Upper lobe of left lung (tissue), 6 donors: ENCODE results near the gene PRKAR1A. TPM values are rescaled to one million over a fixed set of nuclear protein-coding genes. Genes with fewer than 3 reads are reported as not detected.
"Not testable (repeated sequence)": the region's sequence is repeated elsewhere in the genome, so short reads cannot be mapped to it uniquely, and the experiment has no call there.

Experiments used
- ATAC-seq, 2 donors: fragments of 200-7000 bp; cut with Tn5 transposase; one replicate each; pipeline ENCODE4 v1.9.1; 2022; ENCODE audit warnings: mild to moderate bottlenecking in 2 of 2, moderate library complexity in 2 of 2; ENCODE audit not compliant: low FRiP score in 2 of 2
- DNase-seq, 2 donors: peaks; one replicate each; pipeline ENCODE4 v3.0.0-alpha.2; 2019 to 2020
- H3K27ac ChIP-seq, 4 donors: fragments of 200-600 bp; sonication (generic); one replicate each; pipeline ENCODE4 v1.5.1; 2016 to 2019
- H3K27me3 ChIP-seq, 4 donors: fragments of 200-600 bp; sonication (generic); one replicate each; pipeline ENCODE4 v1.5.1; 2017 to 2019
- H3K36me3 ChIP-seq, 4 donors: fragments of 200-600 bp; sonication (generic); one replicate each; pipeline ENCODE4 v1.5.1; 2016 to 2019
- H3K4me1 ChIP-seq, 4 donors: fragments of 200-600 bp; sonication (generic); one replicate each; pipeline ENCODE4 v1.5.1; 2018 to 2019
- H3K4me3 ChIP-seq, 4 donors: fragments of 200-600 bp; sonication (generic); one replicate each; pipeline ENCODE4 v1.5.1; 2017 to 2019; ENCODE audit warnings: mild to moderate bottlenecking in 2 of 4, moderate library complexity in 1 of 4
- H3K9me3 ChIP-seq, 4 donors: fragments of 200-600 bp; sonication (generic); one replicate each; pipeline ENCODE4 v1.5.1; 2018 to 2019
- EP300 ChIP-seq, 4 donors: sonication (generic); formaldehyde crosslinking; IDR thresholded peaks; one replicate each; pipeline ENCODE4 v1.5.1; 2017; ENCODE audit warnings: antibody characterized with exemption in 4 of 4, control low read depth in 2 of 4
- POLR2A ChIP-seq, 4 donors: fragments of 450-650 bp; IDR thresholded peaks; one replicate each; pipeline ENCODE4 v1.5.1; 2016 to 2017; ENCODE audit warnings: antibody characterized with exemption in 4 of 4, mild to moderate bottlenecking in 2 of 4
- POLR2AphosphoS5 ChIP-seq, 2 donors: sonication (generic); formaldehyde crosslinking; IDR thresholded peaks; one replicate each; pipeline ENCODE4 v1.5.1; 2017; ENCODE audit warnings: antibody characterized with exemption in 2 of 2
- WGBS, 2 donors: methylation state at CpG; one replicate each; pipeline ENCODE4 v1.1.5; 2017 to 2018; 5-methylcytosine and 5-hydroxymethylcytosine counted together
- total RNA-seq, 6 donors: library from RNA; depleted of rRNA in 4 of 6; stranded (reverse); fragments of >200 nt in 4 of 6; gene quantifications; one replicate each; pipeline versions ENCODE4 v1.1.0 to v1.2.1, GENCODE V29; 2016 to 2021
- TF ChIP-seq, protein P1 (sequence below), 6 experiments: fragments of 450-650 bp in 4 of 6; fragments of 200-600 bp in 2 of 6; sonication (generic) in 2 of 6; IDR thresholded peaks; one replicate each; pipeline ENCODE4 v1.5.1; 2016 to 2019; ENCODE audit warnings: antibody characterized with exemption in 6 of 6
- donor health status: DM: no; HTN: no; CAD: no; lungs with moderate emphysema.
- donor health status: DM: no; HTN: yes; CAD: no; lungs with severe emphysema.

PRKAR1A gene
- total RNA-seq, 6 donors from 2014 or later = 161 to 490 (median 396) TPM

DNA sequence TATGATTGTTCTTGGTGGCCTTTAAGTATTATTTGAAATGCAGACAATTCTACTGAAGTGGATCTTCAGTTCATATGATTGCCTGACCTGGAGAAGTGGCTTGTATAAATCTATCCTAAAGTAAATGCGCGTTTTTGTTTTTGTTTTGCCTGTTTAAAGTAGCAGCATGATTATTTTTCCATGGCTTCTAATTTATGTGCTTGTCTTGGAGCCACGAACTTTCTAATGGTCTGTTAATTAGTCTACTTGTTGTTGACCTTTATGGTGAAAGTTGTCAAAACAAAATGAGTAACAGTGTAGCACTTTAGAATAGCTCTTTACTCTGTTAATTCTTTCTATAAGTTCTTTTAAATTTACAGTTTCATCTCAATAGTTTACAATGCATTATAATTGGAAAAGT, 1.7 kb downstream of the PRKAR1A start:
- DNase-seq (no peak), ATAC-seq (no peak)
- Histone ChIP-seq H3K36me3 (peaks cover 3 to 39% (median 16%) of the 10 kb centered on the region in 4 donors), H3K9me3 (no peaks in the 10 kb centered on the region), H3K4me3 (peak overlapping the region; percentile 8 to 88 (median 70)), H3K27me3 (no peaks in the 10 kb centered on the region), H3K27ac (peak overlapping the region; percentile 97 to 100 (median 98)), H3K4me1 (peaks cover 38 to 66% (median 43%) of the 10 kb centered on the region in 4 donors)
- TF ChIP-seq POLR2AphosphoS5 (IDR thresholded peaks at IDR 0.05) (no peak), EP300 (IDR thresholded peaks at IDR 0.05) (no peak), POLR2A (IDR thresholded peaks at IDR 0.05) (no peak)
- TF ChIP-seq, protein P1, sequence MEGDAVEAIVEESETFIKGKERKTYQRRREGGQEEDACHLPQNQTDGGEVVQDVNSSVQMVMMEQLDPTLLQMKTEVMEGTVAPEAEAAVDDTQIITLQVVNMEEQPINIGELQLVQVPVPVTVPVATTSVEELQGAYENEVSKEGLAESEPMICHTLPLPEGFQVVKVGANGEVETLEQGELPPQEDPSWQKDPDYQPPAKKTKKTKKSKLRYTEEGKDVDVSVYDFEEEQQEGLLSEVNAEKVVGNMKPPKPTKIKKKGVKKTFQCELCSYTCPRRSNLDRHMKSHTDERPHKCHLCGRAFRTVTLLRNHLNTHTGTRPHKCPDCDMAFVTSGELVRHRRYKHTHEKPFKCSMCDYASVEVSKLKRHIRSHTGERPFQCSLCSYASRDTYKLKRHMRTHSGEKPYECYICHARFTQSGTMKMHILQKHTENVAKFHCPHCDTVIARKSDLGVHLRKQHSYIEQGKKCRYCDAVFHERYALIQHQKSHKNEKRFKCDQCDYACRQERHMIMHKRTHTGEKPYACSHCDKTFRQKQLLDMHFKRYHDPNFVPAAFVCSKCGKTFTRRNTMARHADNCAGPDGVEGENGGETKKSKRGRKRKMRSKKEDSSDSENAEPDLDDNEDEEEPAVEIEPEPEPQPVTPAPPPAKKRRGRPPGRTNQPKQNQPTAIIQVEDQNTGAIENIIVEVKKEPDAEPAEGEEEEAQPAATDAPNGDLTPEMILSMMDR (IDR thresholded peaks at IDR 0.05) = no peak
- WGBS, 2 donors = 9 to 19% methylated on average over 3 of the region's 3 CpGs

DNA sequence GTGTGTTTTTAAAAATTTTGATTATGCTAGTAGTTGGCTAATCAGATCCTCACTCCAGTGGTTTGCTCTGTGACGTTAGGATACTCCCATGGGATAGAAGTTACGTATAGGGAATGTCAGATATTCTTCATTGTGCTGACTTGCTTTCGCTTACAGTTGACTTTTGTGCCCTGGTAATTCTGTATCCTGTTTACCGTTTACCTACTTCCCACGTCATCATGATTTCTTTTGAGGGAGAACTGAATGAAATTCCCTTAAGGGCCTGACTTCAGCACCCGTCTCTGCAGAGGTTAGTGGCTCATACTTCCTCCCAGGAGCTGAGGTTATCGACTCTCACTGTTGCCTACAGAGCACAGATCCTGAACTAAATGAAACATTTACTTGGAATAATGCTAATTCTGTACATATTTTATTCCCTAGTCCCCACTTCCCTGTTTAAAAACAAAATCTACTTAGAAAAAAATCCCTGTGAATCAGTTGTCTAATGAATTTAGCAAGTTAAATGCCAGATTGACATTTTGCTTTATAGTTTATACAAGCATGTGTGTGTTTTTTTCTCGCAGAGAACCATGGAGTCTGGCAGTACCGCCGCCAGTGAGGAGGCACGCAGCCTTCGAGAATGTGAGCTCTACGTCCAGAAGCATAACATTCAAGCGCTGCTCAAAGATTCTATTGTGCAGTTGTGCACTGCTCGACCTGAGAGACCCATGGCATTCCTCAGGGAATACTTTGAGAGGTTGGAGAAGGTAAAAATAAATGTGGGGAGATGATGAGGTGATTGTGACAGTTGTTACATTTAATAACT, 2.8 kb downstream of the PRKAR1A start:
- WGBS, 2 donors = 30 to 31% methylated on average over 15 of the region's 15 CpGs
- Histone ChIP-seq H3K27me3 (no peaks in the 10 kb centered on the region), H3K36me3 (peaks cover 3 to 50% (median 16%) of the 10 kb centered on the region in 4 donors), H3K9me3 (no peaks in the 10 kb centered on the region), H3K4me3 (peak overlapping the region; percentile 1 to 88 (median 70)), H3K27ac (peak overlapping the region; percentile 97 to 100 (median 98)), H3K4me1 (peaks cover 32 to 62% (median 36%) of the 10 kb centered on the region in 4 donors)
- DNase-seq (peak in 1 of 2 donors; percentile 3), ATAC-seq (no peak)
- peak in 1 of 4 donors; percentile 23 for TF ChIP-seq POLR2A (IDR thresholded peaks at IDR 0.05)
- no peak for TF ChIP-seq EP300 (IDR thresholded peaks at IDR 0.05)

DNA sequence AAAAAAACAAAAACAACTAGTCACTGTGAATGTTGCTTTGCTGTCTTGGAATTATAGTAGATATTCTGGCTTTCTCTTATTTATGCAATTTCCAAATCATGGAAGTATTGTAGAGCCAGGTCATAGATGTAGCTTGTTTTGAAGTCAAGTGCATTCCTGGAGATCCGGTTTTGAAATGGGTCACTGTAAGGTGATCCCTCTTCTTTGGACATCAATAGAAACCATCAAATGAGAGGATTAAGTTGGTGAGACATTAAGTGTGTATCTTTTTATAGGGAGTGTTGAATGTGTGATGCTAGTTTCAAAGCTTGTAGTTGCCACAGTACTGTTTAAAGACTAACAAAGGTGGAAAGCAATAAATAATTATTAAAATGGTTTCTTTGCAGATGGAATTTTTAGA, 4.5 kb downstream of the PRKAR1A start:
- TF ChIP-seq, protein P1 (IDR thresholded peaks at IDR 0.05) = no peak
- no peak for TF ChIP-seq POLR2AphosphoS5 (IDR thresholded peaks at IDR 0.05)
- TF ChIP-seq POLR2A (IDR thresholded peaks at IDR 0.05) = no peak
- no peak for TF ChIP-seq EP300 (IDR thresholded peaks at IDR 0.05)
- no peak for DNase-seq
- Histone ChIP-seq H3K27ac (no peak overlapping the region), H3K27me3 (no peaks in the 10 kb centered on the region), H3K4me3 (no peak overlapping the region), H3K36me3 (peaks cover 3 to 50% (median 16%) of the 10 kb centered on the region in 4 donors), H3K4me1 (peaks cover 26 to 58% (median 31%) of the 10 kb centered on the region in 4 donors), H3K9me3 (no peaks in the 10 kb centered on the region)
- 70% methylated on average over 1 of the region's 1 CpG for WGBS, 2 donors
- no peak for ATAC-seq

DNA sequence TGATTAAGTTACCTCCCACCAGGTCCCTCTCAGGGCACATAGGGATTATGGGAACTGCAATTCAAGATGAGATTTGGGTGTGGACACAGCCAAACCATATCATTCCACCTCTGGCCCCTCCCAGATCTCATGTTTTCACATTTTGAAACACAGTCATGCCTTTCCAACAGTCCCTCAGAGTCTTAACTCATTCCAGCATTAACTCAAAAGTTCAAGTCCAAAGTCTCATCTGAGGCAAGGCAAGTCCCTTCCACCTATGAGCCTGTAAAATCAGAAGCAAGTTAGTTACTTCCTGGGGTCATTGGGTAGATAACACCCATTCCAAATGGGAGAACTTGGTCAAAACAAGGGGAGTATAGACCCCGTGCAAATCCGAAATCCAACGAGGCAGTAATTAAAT, 5.4 kb downstream of the PRKAR1A start:
- H3K4me3 ChIP-seq, H3K27me3 ChIP-seq, DNase-seq, H3K27ac ChIP-seq, H3K9me3 ChIP-seq, ATAC-seq: not testable (repeated sequence)
- WGBS, 2 donors = 97 to 100% methylated on average over 3 of the region's 3 CpGs
- Histone ChIP-seq H3K36me3 (peaks cover 5 to 54% (median 17%) of the 10 kb centered on the region in 4 donors), H3K4me1 (peaks cover 26 to 64% (median 31%) of the 10 kb centered on the region in 4 donors)

DNA sequence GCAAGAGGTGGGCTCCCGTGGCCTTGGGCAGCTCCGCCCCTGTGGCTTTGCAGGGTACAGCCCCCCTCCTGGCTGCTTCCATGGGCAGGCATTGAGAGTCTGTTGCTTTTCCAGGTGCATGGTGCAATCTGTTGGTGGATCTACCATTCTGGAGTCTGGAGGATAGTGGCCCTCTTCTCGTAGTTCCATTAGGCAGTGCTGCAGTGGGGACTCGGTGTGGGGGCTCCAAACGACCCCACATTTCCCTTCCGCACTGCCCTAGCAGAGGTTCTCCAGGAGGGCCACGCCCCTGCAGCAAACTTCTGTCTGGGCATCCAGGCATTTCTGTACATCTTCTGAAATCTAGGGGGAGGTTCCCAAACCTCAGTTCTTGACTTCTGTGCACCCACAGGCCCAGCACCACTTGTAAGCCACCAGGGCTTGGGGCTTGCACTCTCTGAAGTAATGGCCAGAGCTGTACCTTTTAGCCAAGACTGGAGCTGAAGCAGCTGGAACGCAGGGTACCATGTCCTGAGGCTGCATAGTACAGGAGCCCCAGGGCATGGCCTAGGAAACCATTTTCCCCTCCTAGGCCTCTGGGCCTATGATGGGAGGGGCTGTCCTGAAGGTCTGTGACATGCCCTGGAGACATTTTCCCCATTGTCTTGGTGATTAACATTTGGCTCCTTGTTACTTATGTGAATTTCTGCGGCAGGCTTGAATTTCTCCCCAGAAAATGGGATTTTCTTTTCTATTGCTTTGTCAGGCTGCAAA, 6.0 kb downstream of the PRKAR1A start:
- no peak for ATAC-seq
- H3K36me3 ChIP-seq = peaks cover 8 to 60% (median 20%) of the 10 kb centered on the region in 4 donors

DNA sequence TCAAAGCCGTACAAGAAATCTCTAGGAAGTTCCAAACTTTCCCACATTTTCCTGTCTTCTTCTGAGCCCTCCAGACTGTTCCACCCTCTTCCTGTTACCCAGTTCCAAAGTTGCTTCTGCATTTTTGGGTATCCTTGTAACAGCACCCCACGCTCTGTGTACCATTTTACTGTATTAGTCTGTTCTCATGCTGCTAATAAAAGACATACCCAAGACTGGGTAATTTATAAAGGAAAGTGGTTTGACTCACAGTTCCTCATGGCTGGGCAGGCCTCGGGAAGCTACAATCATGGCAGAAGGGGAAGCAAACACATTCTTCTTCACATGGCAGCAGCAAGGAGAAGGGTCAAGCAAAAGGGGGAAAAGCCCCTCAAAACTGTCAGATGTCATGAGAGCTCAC, 6.8 kb downstream of the PRKAR1A start:
- Histone ChIP-seq H3K27ac (peak overlapping the region in 1 of 4 donors; percentile 2), H3K36me3 (peaks cover 15 to 68% (median 26%) of the 10 kb centered on the region in 4 donors), H3K4me1 (peaks cover 26 to 66% (median 33%) of the 10 kb centered on the region in 4 donors)
- H3K4me3 ChIP-seq, DNase-seq, ATAC-seq, H3K9me3 ChIP-seq, H3K27me3 ChIP-seq: not testable (repeated sequence)
- 69 to 80% methylated on average over 3 of the region's 3 CpGs for WGBS, 2 donors

More for the DNA sequence above, 6.0 kb downstream of the PRKAR1A start:
- H3K9me3 ChIP-seq = no peaks in the 10 kb centered on the region
- TF ChIP-seq POLR2A (IDR thresholded peaks at IDR 0.05) (no peak), POLR2AphosphoS5 (IDR thresholded peaks at IDR 0.05) (no peak), EP300 (IDR thresholded peaks at IDR 0.05) (no peak)
- TF ChIP-seq, protein P1 (IDR thresholded peaks at IDR 0.05) = no peak
- H3K27me3 ChIP-seq = no peaks in the 10 kb centered on the region
- no peak overlapping the region for H3K4me3 ChIP-seq
- DNase-seq = peak in 1 of 2 donors; percentile 33
- peaks cover 26 to 67% (median 34%) of the 10 kb centered on the region in 4 donors for H3K4me1 ChIP-seq
- peak overlapping the region in 1 of 4 donors; percentile 2 for H3K27ac ChIP-seq
- WGBS, 2 donors = 84 to 98% methylated on average over 8 to 9 of the region's 9 CpGs
